ENCODE data around the gene TET1. TPM values are rescaled to one million over a fixed set of nuclear protein-coding genes. Genes with fewer than 3 reads are reported as not detected.
"Not testable (repeated sequence)": the region's sequence is repeated elsewhere in the genome, so short reads cannot be mapped to it uniquely, and the experiment has no call there.

TET1 gene
- total RNA-seq, 2 donors from 2014 or later: 1.6 to 3.6 TPM

DNA sequence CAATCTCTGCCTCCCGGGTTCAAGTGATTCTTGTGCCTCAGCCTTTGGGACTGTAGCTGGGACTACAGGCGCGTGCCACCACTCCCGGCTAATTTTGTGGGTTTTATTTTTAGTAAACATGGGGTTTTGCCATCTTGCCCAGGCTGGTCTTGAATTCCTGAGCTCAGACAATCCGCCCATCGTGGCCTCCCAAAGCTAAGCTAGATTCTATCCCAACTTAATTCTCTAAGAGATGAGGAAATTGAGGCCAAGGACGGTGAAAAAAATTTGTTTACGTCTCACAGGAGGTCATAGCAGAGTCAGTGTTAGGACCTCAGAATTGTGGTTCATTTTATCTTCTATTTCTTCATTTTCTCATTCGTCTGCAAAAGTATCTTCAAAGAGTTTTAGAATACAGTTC lies 167.0 kb downstream of the TET1 start:
- TF ChIP-seq POLR2A (IDR thresholded peaks at IDR 0.05): no peak
- TF ChIP-seq, protein P1, sequence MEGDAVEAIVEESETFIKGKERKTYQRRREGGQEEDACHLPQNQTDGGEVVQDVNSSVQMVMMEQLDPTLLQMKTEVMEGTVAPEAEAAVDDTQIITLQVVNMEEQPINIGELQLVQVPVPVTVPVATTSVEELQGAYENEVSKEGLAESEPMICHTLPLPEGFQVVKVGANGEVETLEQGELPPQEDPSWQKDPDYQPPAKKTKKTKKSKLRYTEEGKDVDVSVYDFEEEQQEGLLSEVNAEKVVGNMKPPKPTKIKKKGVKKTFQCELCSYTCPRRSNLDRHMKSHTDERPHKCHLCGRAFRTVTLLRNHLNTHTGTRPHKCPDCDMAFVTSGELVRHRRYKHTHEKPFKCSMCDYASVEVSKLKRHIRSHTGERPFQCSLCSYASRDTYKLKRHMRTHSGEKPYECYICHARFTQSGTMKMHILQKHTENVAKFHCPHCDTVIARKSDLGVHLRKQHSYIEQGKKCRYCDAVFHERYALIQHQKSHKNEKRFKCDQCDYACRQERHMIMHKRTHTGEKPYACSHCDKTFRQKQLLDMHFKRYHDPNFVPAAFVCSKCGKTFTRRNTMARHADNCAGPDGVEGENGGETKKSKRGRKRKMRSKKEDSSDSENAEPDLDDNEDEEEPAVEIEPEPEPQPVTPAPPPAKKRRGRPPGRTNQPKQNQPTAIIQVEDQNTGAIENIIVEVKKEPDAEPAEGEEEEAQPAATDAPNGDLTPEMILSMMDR (IDR thresholded peaks at IDR 0.05): no peak

DNA sequence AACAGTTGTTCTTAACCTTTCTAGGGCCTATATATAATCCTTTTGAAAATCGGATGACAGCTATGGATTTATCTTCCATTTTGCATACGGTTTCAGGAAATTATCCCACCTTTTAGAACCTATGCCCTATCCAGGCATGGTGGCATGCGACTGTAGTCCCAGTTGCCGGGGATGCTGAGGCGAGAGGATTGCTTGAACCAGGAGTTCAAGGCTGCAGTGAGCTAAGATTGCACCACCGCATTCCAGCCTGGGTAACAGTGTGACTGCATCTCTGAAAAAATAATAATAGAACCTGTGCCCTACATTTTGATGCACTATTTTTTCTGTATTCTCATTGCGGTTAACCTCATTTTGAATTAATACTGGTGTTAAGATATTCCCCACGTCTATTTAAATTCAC lies 172.5 kb downstream of the TET1 start:
- no peak overlapping the region for H3K4me3 ChIP-seq
- 91 to 94% methylated on average over 8 of the region's 8 CpGs for WGBS, 2 donors
- no peaks in the 10 kb centered on the region for H3K27me3 ChIP-seq
- H3K9me3 ChIP-seq: no peaks in the 10 kb centered on the region
- DNase-seq (no peak), ATAC-seq (no peak)
- no peak overlapping the region for H3K27ac ChIP-seq
- peaks cover 10 to 22% of the 10 kb centered on the region in 2 donors for H3K36me3 ChIP-seq (replicated peaks in 1 of 2; ENCODE audit: insufficient read depth in 1 of 2, low read depth in 2 of 2)
- no peaks in the 10 kb centered on the region for H3K4me1 ChIP-seq
- TF ChIP-seq, protein P1 (IDR thresholded peaks at IDR 0.05): no peak
- no peak for TF ChIP-seq POLR2A (IDR thresholded peaks at IDR 0.05)
- intact Hi-C loops (cut with DNase I): no loop called here

More for the DNA sequence above, 167.0 kb downstream of the TET1 start:
- WGBS, 2 donors: 86 to 89% methylated on average over 9 of the region's 9 CpGs
- ATAC-seq (no peak), DNase-seq (no peak)
- Histone ChIP-seq H3K4me3 (no peak overlapping the region), H3K36me3 (replicated peaks in 1 of 2; ENCODE audit: insufficient read depth in 1 of 2, low read depth in 2 of 2) (peaks cover under 1 to 15% of the 10 kb centered on the region in 2 donors), H3K27ac (no peak overlapping the region), H3K4me1 (peaks cover 6% of the 10 kb centered on the region), H3K9me3 (no peaks in the 10 kb centered on the region), H3K27me3 (no peaks in the 10 kb centered on the region)
- intact Hi-C loops (cut with DNase I): no loop called here

DNA sequence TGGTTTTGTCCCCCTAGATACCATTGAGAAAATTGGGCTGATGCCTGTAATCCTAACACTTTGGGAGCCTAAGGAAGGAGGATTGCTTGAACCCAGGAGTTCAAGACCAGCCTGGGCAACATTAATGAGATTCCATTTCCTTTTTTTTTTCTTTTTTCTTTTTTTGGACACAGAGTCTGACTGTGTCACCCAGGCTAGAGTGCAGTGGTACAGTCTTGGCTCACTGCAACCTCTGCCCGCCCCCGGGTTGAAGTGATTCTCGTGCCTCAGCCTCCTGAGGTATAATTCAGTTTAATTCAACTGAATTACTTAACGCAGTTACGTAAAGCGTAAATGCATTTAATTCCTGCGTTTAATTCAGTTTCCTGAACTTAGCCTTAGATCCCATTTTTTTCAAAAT lies 174.2 kb downstream of the TET1 start:
- intact Hi-C loops (cut with DNase I): no loop called here
- ATAC-seq (no peak), DNase-seq (no peak)
- H3K27ac ChIP-seq: no peak overlapping the region
- H3K36me3 ChIP-seq (replicated peaks in 1 of 2; ENCODE audit: insufficient read depth in 1 of 2, low read depth in 2 of 2): peaks cover 10 to 31% of the 10 kb centered on the region in 2 donors
- no peaks in the 10 kb centered on the region for H3K9me3 ChIP-seq
- TF ChIP-seq, protein P1 (IDR thresholded peaks at IDR 0.05): no peak
- no peak for TF ChIP-seq POLR2A (IDR thresholded peaks at IDR 0.05)
- no peaks in the 10 kb centered on the region for H3K27me3 ChIP-seq
- no peak overlapping the region for H3K4me3 ChIP-seq
- H3K4me1 ChIP-seq: no peaks in the 10 kb centered on the region
- 93% methylated on average over 7 of the region's 7 CpGs for WGBS, 2 donors

DNA sequence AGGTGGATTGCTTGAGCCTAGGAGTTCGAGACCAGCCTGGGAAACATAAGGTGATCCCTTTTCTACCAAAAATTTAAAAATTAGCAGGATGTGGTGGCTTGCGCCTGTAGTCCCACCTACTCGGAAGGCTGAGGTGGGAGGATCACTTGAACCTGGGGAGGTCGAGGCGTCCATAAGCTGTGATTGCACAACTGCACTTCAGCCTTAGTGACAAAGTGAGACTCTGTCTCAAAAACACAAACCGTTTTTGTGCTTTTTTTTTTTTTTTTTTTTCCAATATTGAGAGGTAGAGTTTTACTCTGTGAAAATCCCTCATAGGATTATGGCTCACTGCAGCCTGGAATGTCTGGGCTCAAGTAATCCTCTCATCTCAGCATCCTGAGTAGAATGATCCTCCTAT lies 175.0 kb downstream of the TET1 start:
- H3K27me3 ChIP-seq: no peaks in the 10 kb centered on the region
- DNase-seq (no peak), ATAC-seq (no peak)
- TF ChIP-seq, protein P1 (IDR thresholded peaks at IDR 0.05): no peak
- no peak for TF ChIP-seq POLR2A (IDR thresholded peaks at IDR 0.05)
- no peak overlapping the region for H3K4me3 ChIP-seq
- no peaks in the 10 kb centered on the region for H3K4me1 ChIP-seq
- no peak overlapping the region for H3K27ac ChIP-seq
- H3K9me3 ChIP-seq: no peaks in the 10 kb centered on the region
- peaks cover 10 to 37% of the 10 kb centered on the region in 2 donors for H3K36me3 ChIP-seq (replicated peaks in 1 of 2; ENCODE audit: insufficient read depth in 1 of 2, low read depth in 2 of 2)
- 68 to 78% methylated on average over 6 of the region's 6 CpGs for WGBS, 2 donors
- intact Hi-C loops (cut with DNase I): no loop called here

DNA sequence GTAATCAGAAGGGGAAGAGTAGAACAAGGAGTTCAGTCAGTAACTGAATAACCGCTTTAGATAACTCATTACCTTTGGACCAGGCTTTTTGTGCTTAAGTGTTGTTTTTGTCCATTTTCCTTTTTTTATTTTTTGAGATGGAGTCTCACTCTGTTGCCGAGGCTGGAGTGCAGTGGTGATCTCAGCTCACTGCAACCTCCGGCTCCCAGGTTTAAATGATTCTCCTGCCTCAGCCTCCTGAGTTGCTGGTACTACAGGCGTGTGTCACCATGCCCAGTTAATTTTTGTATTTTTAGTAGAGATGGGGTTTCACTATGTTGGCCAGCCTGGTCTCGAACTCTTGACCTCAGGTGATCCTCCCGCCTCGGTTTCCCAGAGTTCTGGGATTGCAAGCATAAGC lies 175.6 kb downstream of the TET1 start:
- H3K4me1 ChIP-seq; ATAC-seq; H3K9me3 ChIP-seq; H3K27me3 ChIP-seq; H3K27ac ChIP-seq; intact Hi-C loops (cut with DNase I); DNase-seq; H3K4me3 ChIP-seq: not testable (repeated sequence)
- WGBS, 2 donors: 94 to 98% methylated on average over 6 to 7 of the region's 7 CpGs
- H3K36me3 ChIP-seq (replicated peaks in 1 of 2; ENCODE audit: insufficient read depth in 1 of 2, low read depth in 2 of 2): peaks cover 10 to 35% of the 10 kb centered on the region in 2 donors

DNA sequence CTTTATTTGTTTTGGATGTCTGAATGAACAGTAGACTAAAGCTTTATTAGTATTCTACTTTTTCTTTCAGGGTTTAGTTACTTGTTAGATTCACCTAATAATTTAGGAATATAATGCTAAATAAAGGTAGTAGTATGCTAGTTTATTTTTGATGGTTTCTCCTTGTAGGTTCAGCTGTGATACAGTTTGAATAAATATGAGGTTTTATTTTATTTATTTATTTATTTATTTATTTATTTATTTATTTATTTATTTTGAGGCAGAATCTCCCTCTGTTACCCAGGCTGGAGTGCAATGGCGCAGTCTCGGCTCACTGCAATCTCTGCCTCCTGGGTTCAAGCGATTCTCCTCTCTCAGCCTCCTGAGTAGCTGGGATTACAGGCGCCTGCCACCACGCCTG lies 180.5 kb downstream of the TET1 start:
- H3K4me1 ChIP-seq; H3K27ac ChIP-seq; intact Hi-C loops (cut with DNase I); H3K9me3 ChIP-seq; DNase-seq; H3K27me3 ChIP-seq; H3K4me3 ChIP-seq; ATAC-seq: not testable (repeated sequence)
- H3K36me3 ChIP-seq (replicated peaks in 1 of 2; ENCODE audit: insufficient read depth in 1 of 2, low read depth in 2 of 2): peaks cover 5 to 50% of the 10 kb centered on the region in 2 donors
- 97 to 98% methylated on average over 5 of the region's 5 CpGs for WGBS, 2 donors
